GM18867 (cell line): Measurements from ENCODE around the gene OSBPL7.

ENCODE experiments used
- ATAC-seq: cut with Tn5 transposase; IDR thresholded peaks from one replicate; pipeline ENCODE4 v1.9.1; 2021; ENCODE audit warnings: mild to moderate bottlenecking, moderate library complexity; ENCODE audit not compliant: unreplicated experiment

The OSBPL7 gene

GRCh38 chr17:47821424-47822391, at the start of gene OSBPL7:
Gene OSBPL7 (minus strand): TSS chr17:47821794. CDS start chr17:47820278, 1,516 bp downstream.
- ATAC-seq, result peak; percentile 79

DNA sequence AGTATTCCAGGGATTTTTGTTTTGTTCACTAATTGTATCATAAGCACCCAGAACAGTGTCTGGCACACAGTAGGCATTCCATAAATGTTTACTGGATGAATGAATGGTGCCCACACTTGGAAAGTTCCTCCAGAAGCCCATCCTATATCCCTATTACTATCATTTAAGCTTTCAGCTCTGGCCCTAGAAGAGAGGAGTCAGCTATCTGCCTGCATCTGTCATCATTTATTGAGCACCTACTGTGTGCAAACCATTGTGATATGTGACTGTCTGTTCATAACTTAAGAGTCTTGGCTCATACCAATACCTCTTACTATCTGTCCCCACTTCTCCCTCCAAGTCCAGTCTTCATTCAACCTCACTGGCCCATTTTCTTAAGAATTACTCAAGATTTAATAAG, 49.5 kb upstream of the OSBPL7 start:
- ATAC-seq, result no peak

GRCh38 chr17:47870056-47870455, 48.5 kb upstream of the OSBPL7 start:
- ATAC-seq, result no peak

- ATAC-seq, result no peak
These were observed 47.5 kb upstream of the OSBPL7 start for GRCh38 chr17:47869114-47869513.

GRCh38 chr17:47867813-47868533, 46.4 kb upstream of the OSBPL7 start:
- ATAC-seq, result no peak

- ATAC-seq, result no peak
These were observed 45.3 kb upstream of the OSBPL7 start for GRCh38 chr17:47866941-47867340.

DNA sequence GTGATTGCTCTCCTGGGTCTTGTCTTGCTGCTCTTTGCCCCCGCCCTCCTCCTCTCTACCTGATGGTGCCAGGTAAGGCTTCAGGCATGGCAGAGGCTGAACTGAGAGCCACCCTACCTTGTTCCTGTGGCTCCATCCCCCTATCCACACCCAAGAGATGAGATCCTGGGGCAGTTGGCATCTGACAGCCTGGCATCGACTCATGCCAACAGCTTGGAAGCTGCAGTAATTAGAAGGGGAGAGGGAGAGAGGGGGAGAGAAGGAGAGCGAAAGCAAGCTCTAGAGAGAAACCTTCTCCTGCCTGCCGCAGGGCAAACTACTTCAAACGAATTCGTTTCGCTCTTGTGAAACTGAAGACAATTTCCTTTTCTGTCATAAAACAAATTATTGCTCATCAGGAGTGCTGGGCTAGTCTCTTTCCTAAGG, 43.2 kb upstream of the OSBPL7 start:
- no peak for ATAC-seq

DNA sequence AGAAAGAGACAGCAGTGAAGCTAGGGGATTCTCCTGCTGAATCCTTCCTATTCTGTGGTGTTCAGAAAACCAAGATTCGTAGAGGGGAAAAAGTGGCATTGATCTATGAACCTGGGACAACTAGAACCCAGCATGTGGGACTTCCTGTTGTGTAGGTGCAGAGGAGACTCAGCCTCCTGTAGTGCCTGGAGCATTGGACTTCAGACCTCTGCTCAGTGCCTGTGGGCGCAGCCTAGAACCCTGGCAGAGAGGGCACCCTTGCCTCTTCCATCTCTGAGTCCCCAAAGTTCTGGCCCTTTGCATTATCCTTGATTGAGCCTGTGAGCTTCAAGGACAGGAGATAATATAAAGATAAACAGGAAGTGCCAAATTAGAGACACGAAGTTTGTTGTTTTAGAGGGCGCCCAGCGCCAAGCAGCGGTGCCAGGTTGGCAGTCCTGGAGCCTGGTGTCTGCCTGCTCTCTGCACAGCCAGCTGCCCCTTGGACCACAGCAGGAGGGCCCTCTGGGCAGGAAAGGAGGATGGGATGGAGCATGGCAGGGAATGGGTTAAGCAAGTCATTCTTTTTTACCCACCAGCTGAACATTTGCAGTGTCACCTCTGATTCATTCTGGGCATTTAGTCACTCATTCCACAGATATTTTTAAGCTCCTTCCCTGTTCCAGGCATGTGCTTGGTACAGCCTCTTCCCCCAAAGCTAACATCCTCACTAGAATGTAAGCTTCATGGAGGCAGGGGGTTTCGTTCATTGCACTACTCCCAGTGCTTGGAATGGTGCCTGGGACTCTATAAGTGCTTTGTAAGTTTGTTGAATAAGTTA, 41.2 kb upstream of the OSBPL7 start:
- no peak for ATAC-seq

DNA sequence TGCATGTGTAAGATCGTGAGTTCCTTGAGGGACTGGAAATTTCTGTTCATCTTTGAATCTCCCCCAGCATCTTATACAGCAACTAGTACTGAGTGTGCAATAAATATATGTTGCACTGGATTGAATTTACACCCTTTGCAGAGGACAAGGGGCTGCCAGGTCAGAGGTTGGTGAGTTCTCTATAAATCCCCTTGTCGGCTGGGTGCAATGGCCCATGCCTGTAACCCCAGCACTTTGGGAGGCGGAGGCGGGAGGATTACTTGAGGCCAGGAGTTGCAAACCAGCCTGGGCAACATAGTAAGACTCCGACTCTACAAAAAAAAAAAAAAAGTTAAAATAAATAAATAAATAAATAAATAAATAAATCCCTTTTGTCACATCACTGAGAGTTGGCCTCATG, 38.8 kb upstream of the OSBPL7 start:
- ATAC-seq, result no peak

- no peak for ATAC-seq
These were observed 36.2 kb upstream of the OSBPL7 start for GRCh38 chr17:47857551-47858455.

GRCh38 chr17:47856830-47857229, 35.2 kb upstream of the OSBPL7 start:
- no peak for ATAC-seq

- ATAC-seq, result no peak
These were observed 34.1 kb upstream of the OSBPL7 start for GRCh38 chr17:47855737-47856136.

- no peak for ATAC-seq
These were observed 32.0 kb upstream of the OSBPL7 start for GRCh38 chr17:47853616-47854015.

DNA sequence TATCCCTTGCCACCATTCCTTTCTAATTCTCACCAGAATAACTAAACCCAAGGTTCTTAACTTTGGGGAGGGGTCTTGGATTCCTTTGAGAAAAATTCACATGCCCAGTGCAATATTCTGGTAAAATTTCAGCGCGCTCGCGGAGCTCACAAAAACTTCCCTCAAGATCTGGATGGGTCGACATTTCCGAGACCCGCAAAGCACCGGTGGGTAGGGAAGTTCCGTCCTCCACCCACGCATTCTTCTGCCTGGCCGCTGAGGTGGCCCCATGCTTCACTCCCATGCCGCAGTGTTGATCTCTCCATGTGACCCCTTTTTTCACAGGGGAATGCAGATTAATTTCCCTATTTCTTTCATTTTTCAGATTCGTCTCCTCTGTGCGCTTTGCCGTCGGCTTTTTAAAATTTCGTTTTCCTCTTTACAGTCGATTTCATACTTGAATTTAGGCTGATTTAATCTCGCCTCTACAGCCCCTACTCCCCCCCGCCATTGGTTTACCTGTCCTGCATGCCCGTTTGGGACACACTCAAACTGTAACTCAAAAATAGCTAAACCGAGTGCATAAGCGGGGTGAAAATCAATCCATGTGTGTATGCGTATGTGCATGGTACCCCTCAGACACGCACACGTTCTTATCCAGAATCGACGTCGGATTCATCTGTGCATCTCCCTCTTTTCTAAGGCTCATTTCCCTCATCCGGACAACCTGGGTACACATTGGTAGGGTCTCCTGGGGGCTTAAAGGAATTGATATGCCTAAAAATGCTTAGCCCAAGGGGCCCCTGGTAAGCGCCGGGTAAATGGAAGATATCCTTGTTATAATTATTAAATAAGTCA, 30.7 kb upstream of the OSBPL7 start:
- ATAC-seq, result no peak

DNA sequence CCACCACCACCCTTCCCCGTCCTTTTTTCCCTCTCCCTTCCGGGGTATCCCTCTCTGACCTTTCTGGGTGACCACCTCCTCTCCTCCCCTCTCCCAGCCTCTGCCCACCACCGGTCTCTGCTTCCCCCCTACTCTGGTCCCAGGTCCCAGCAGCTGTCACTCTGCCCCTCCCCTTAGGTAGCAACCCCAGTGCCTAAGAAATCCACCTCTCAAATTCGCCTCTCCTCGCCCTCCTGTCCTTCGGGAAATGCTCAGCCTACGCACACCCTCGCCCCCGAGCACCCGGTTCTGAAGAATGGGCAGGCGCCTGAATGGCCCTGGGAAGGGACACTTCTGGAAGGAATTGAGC, 30.1 kb upstream of the OSBPL7 start:
- ATAC-seq, result no peak

- ATAC-seq, result no peak
These were observed 29.3 kb upstream of the OSBPL7 start, which contains the start of gene SP6 for GRCh38 chr17:47850692-47851573. Gene SP6 (minus strand): TSS chr17:47851163. CDS start chr17:47848429, 2,734 bp downstream.

- ATAC-seq, result no peak
These were observed 28.7 kb upstream of the OSBPL7 start for GRCh38 chr17:47850373-47850691.

DNA sequence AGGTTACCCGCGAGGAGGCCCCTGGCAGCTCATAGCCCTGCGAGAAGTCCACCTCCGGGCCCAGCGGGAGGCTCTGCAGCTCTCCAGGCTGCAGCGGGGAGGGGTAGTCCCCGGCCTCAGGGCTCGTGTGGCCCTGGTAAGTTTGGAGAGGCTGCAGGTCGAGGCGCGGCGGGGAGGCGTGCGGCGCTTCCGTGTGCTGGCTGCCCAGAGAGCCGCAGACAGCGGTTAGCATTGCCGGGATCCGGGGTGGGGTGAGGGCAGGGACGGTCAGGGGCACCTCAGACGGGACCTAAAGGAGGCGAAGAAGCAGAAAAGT, 26.6 kb upstream of the OSBPL7 start:
- ATAC-seq, result no peak
